ENCODE measurements around the gene ABTB1. TPM values are rescaled to one million over a fixed set of nuclear protein-coding genes. Genes with fewer than 3 reads are reported as not detected.

The ABTB1 gene
- total and polyA plus RNA-seq, 2 donors (not counting 1 experiment from before 2014, with no cell fraction given), result 141 to 259 TPM

- H3K27ac Mint-ChIP-seq, result peak overlapping the region; percentile 59
- Histone ChIP-seq H3K4me1 (ENCODE audit: control insufficient read depth in 2 of 2, insufficient read depth in 2 of 2, low read length in 2 of 2) (peaks cover 16 to 22% of the 10 kb centered on the region in 2 donors), H3K9me3 (ENCODE audit: control extremely low read depth in 1 of 3, control insufficient read depth in 2 of 3, insufficient read depth in 1 of 3, low read length in 2 of 3) (no peaks in the 10 kb centered on the region), H3K4me2 (replicated peaks; ENCODE audit: low read depth, low read length, poor library complexity, severe bottlenecking) (no peak overlapping the region), H3K27me3 (replicated peaks in 1 of 4; ENCODE audit: control extremely low read depth in 1 of 4, control insufficient read depth in 3 of 4, insufficient read depth in 4 of 4, low read length in 3 of 4) (no peaks in the 10 kb centered on the region), H3K4me3 (ENCODE audit: control extremely low read depth in 1 of 5, extremely low read depth in 1 of 5, insufficient read depth in 1 of 5, low read depth in 2 of 5, low read length in 4 of 5) (no peak overlapping the region), H3K27ac (ENCODE audit: low read length in 2 of 2) (no peak overlapping the region), H3K9ac (ENCODE audit: low read length) (no peak overlapping the region), H2AFZ (ENCODE audit: insufficient read depth, low read depth, low read length, poor library complexity, severe bottlenecking) (no peak overlapping the region), H4K20me1 (ENCODE audit: control insufficient read depth, insufficient read depth, low read length, poor library complexity, severe bottlenecking) (peaks cover 34% of the 10 kb centered on the region), H3K36me3 (replicated peaks in 1 of 2; ENCODE audit: control extremely low read depth in 1 of 2, control insufficient read depth in 1 of 2, extremely low read depth in 1 of 2, insufficient read depth in 2 of 2, low read length in 1 of 2) (peaks cover 0 to 38% of the 10 kb centered on the region in 2 experiments), H3K79me2 (ENCODE audit: control insufficient read depth, insufficient read depth, low read length) (peaks cover 24% of the 10 kb centered on the region)
- WGBS (ENCODE audit: insufficient coverage), result 99% methylated on average over 27 of the region's 29 CpGs
- DNase-seq (no peak), ATAC-seq (ENCODE audit: low read depth) (no peak)
- intact Hi-C loops (cut with micrococcal nuclease), result no loop called here
- TF ChIP-seq EZH2 (IDR thresholded peaks at IDR 0.05; ENCODE audit: borderline replicate concordance, insufficient read depth, low read depth, low read length, poor library complexity, severe bottlenecking) (no peak), CTCF (IDR thresholded peaks at IDR 0.05) (no peak)
- peaks cover 29% of the 10 kb centered on the region for H3K4me1 Mint-ChIP-seq
- ChIA-PET CTCF (interaction anchor here (0.6 to 0.7 kb wide), 2 partner anchors 283 to 982 kb away, joined by 3 to 4 read pairs; no protein-coding TSS in a partner anchor), POLR2A (no interaction called here)
- no peaks in the 10 kb centered on the region for H3K27me3 Mint-ChIP-seq
- peak overlapping the region; percentile 12 for H3K4me3 Mint-ChIP-seq
- H3K9me3 Mint-ChIP-seq (ENCODE audit: insufficient read depth), result no peaks in the 10 kb centered on the region
Observed at GRCh38 chr3:127675651-127676391, 3.1 kb downstream of the ABTB1 start.

- Mint-ChIP-seq H3K9me3 (ENCODE audit: insufficient read depth) (no peaks in the 10 kb centered on the region), H3K4me1 (peaks cover 30% of the 10 kb centered on the region), H3K4me3 (no peak overlapping the region), H3K27ac (no peak overlapping the region), H3K27me3 (no peaks in the 10 kb centered on the region)
- no peak for DNase-seq
- ATAC-seq (ENCODE audit: low read depth), result no peak
- Histone ChIP-seq H3K4me3 (ENCODE audit: control extremely low read depth in 1 of 5, extremely low read depth in 1 of 5, insufficient read depth in 1 of 5, low read depth in 2 of 5, low read length in 4 of 5) (no peak overlapping the region), H3K9me3 (ENCODE audit: control extremely low read depth in 1 of 3, control insufficient read depth in 2 of 3, insufficient read depth in 1 of 3, low read length in 2 of 3) (no peaks in the 10 kb centered on the region), H4K20me1 (ENCODE audit: control insufficient read depth, insufficient read depth, low read length, poor library complexity, severe bottlenecking) (peaks cover 34% of the 10 kb centered on the region), H3K79me2 (ENCODE audit: control insufficient read depth, insufficient read depth, low read length) (peaks cover 21% of the 10 kb centered on the region), H2AFZ (ENCODE audit: insufficient read depth, low read depth, low read length, poor library complexity, severe bottlenecking) (no peak overlapping the region), H3K4me2 (replicated peaks; ENCODE audit: low read depth, low read length, poor library complexity, severe bottlenecking) (no peak overlapping the region), H3K9ac (ENCODE audit: low read length) (no peak overlapping the region), H3K4me1 (ENCODE audit: control insufficient read depth in 2 of 2, insufficient read depth in 2 of 2, low read length in 2 of 2) (peaks cover 14 to 25% of the 10 kb centered on the region in 2 donors), H3K36me3 (replicated peaks in 1 of 2; ENCODE audit: control extremely low read depth in 1 of 2, control insufficient read depth in 1 of 2, extremely low read depth in 1 of 2, insufficient read depth in 2 of 2, low read length in 1 of 2) (peaks cover 0 to 38% of the 10 kb centered on the region in 2 experiments), H3K27me3 (replicated peaks in 1 of 4; ENCODE audit: control extremely low read depth in 1 of 4, control insufficient read depth in 3 of 4, insufficient read depth in 4 of 4, low read length in 3 of 4) (no peaks in the 10 kb centered on the region), H3K27ac (ENCODE audit: low read length in 2 of 2) (no peak overlapping the region)
- no peak for TF ChIP-seq EZH2 (IDR thresholded peaks at IDR 0.05; ENCODE audit: borderline replicate concordance, insufficient read depth, low read depth, low read length, poor library complexity, severe bottlenecking)
- no peak for TF ChIP-seq CTCF (IDR thresholded peaks at IDR 0.05)
- POLR2A ChIA-PET, result no interaction called here
- intact Hi-C loops (cut with micrococcal nuclease), result no loop called here
- CTCF ChIA-PET, result no interaction called here
- 95% methylated on average over 2 of the region's 4 CpGs for WGBS (ENCODE audit: insufficient coverage)
Observed at GRCh38 chr3:127676456-127676855, 3.7 kb downstream of the ABTB1 start.
